ENCODE data around the gene NYAP1. TPM values are rescaled to one million over a fixed set of nuclear protein-coding genes. Genes with fewer than 3 reads are reported as not detected.

NYAP1 gene
- polyA plus RNA-seq, 2 donors = 0.32 to 1.3 TPM

DNA sequence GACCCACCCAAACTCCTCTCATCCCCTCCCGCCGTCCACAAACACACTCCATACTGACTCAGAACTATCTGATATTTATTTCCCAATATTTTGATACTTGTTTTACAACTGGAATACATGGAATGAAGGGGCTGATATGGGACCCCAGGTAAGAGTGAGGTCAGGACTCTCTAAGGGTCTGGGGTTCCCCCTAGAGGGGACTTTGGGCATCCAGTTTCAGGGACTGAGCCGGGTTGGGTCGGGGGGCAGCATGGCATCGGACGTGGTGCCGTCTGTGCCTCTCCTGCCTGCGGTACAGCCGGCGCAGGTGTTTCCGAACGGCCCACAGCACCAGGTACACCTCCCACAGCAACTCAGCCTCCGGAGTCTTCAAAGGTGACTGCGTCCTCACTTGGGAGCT lies 27.2 kb upstream of the NYAP1 start:
- H3K36me3 ChIP-seq (ENCODE audit: control insufficient read depth in 2 of 2, insufficient read depth in 2 of 2, low read length in 1 of 2) = peaks cover 0 to 2% of the 10 kb centered on the region in 2 donors
- 89 to 93% methylated on average over 14 of the region's 14 CpGs for WGBS, 2 donors

DNA sequence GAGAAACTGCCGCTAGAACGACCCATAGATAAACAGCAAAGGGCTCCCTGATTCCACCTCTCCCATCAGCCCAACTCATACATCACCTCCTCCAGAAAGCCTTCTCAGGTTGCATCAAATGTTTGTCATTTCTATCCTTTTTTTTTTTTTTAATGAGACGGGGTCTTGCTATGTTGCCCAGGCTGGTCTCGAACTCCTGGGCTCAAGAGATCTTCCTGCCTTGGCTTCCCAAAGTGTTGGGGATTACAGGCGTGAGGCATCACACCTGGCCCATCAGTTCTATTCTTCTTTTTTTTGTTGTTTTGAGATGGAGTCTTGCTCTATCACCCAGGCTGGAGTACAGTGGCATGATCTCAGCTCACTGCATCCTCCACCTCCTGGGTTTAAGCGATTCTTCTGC lies 26.7 kb upstream of the NYAP1 start:
- H3K27me3 ChIP-seq (ENCODE audit: control insufficient read depth in 1 of 2, insufficient read depth in 2 of 2, low read length in 2 of 2) = no peaks in the 10 kb centered on the region
- WGBS, 2 donors = 92 to 94% methylated on average over 6 of the region's 6 CpGs

More for the DNA sequence above, 27.2 kb upstream of the NYAP1 start:
- H3K4me1 ChIP-seq (ENCODE audit: control insufficient read depth in 2 of 2, insufficient read depth in 2 of 2, low read length in 1 of 2) = no peaks in the 10 kb centered on the region
- no peak overlapping the region for H3K4me3 ChIP-seq (ENCODE audit: low read depth in 1 of 2, low read length in 2 of 2)
- H3K27ac ChIP-seq (ENCODE audit: low read depth in 2 of 2, low read length in 1 of 2) = no peak overlapping the region
- H3K27me3 ChIP-seq (ENCODE audit: control insufficient read depth in 1 of 2, insufficient read depth in 2 of 2, low read length in 2 of 2) = no peaks in the 10 kb centered on the region
- H3K9me3 ChIP-seq (ENCODE audit: control insufficient read depth in 2 of 2, insufficient read depth in 1 of 2, low read depth in 1 of 2, low read length in 1 of 2) = no peaks in the 10 kb centered on the region

DNA sequence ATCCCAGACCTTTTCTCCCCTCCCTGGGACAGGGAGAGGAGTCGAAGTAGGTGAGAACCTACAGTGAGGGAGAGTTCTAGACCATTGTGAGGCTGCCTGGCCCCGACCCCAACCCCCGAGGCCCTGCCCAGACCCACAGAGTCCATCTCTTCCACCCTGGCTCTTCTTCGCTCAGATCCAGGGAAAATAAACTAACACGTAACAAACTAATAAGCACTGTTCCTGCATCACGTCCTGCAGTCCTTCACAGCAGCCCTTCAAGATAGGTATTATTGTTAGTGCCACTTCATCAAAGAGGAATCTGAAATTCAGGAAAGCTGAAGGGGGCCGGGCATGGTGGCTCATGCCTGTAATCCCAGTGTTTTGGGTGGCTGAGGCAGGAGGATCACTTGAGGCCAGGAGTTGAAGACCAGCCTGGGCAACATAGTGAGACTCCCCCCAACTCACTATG lies 19.5 kb upstream of the NYAP1 start, which contains the start of gene SPACDR:
SPACDR (minus strand) TSS at position 51 of the 451 bp plus-strand sequence. CDS start 235 bp downstream, outside the sequence.
- Histone ChIP-seq H3K27ac (ENCODE audit: low read depth in 2 of 2, low read length in 1 of 2) (peak within 1 kb of the TSS in 1 of 2 donors; percentile 53), H3K27me3 (ENCODE audit: control insufficient read depth in 1 of 2, insufficient read depth in 2 of 2, low read length in 2 of 2) (no peaks in the 10 kb centered on the region), H3K4me1 (ENCODE audit: control insufficient read depth in 2 of 2, insufficient read depth in 2 of 2, low read length in 1 of 2) (peaks cover 0 to 3% of the 10 kb centered on the region in 2 donors), H3K9me3 (ENCODE audit: control insufficient read depth in 2 of 2, insufficient read depth in 1 of 2, low read depth in 1 of 2, low read length in 1 of 2) (no peaks in the 10 kb centered on the region), H3K36me3 (ENCODE audit: control insufficient read depth in 2 of 2, insufficient read depth in 2 of 2, low read length in 1 of 2) (peaks cover 0 to 6% of the 10 kb centered on the region in 2 donors), H3K4me3 (ENCODE audit: low read depth in 1 of 2, low read length in 2 of 2) (no peak within 1 kb of the TSS)
- WGBS, 2 donors = 89% methylated on average over 7 of the region's 7 CpGs

More for the DNA sequence above, 26.7 kb upstream of the NYAP1 start:
- Histone ChIP-seq H3K27ac (ENCODE audit: low read depth in 2 of 2, low read length in 1 of 2) (no peak overlapping the region), H3K36me3 (ENCODE audit: control insufficient read depth in 2 of 2, insufficient read depth in 2 of 2, low read length in 1 of 2) (peaks cover 0 to 2% of the 10 kb centered on the region in 2 donors), H3K4me1 (ENCODE audit: control insufficient read depth in 2 of 2, insufficient read depth in 2 of 2, low read length in 1 of 2) (no peaks in the 10 kb centered on the region), H3K9me3 (ENCODE audit: control insufficient read depth in 2 of 2, insufficient read depth in 1 of 2, low read depth in 1 of 2, low read length in 1 of 2) (no peaks in the 10 kb centered on the region), H3K4me3 (ENCODE audit: low read depth in 1 of 2, low read length in 2 of 2) (no peak overlapping the region)

DNA sequence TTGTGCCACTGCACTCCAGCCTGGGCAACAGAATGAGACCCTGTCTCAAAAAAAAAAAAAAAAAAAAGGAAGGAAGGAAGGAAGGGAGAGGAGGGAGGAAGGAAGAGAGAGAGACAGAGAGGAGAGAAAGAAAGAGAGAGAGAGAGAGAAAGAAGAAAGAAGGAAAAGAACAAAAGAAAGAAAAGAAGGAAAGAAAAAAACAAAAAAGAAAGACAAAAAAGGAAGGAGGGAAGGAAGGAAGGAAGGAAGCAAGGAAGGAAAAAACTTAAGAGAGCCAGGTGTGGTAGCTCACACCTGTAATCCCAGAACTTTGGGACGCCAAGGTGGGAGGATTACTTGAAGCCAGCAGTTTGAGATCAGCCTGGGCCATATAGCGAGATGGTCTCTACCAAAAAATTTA lies 18.9 kb upstream of the NYAP1 start:
- H3K4me3 ChIP-seq (ENCODE audit: low read depth in 1 of 2, low read length in 2 of 2) = no peak overlapping the region
- WGBS, 2 donors = 95% methylated on average over 2 of the region's 2 CpGs
- no peaks in the 10 kb centered on the region for H3K9me3 ChIP-seq (ENCODE audit: control insufficient read depth in 2 of 2, insufficient read depth in 1 of 2, low read depth in 1 of 2, low read length in 1 of 2)
- H3K27me3 ChIP-seq (ENCODE audit: control insufficient read depth in 1 of 2, insufficient read depth in 2 of 2, low read length in 2 of 2) = no peaks in the 10 kb centered on the region
- peaks cover 0 to 6% of the 10 kb centered on the region in 2 donors for H3K36me3 ChIP-seq (ENCODE audit: control insufficient read depth in 2 of 2, insufficient read depth in 2 of 2, low read length in 1 of 2)
- H3K4me1 ChIP-seq (ENCODE audit: control insufficient read depth in 2 of 2, insufficient read depth in 2 of 2, low read length in 1 of 2) = peaks cover 3 to 6% of the 10 kb centered on the region in 2 donors
- no peak overlapping the region for H3K27ac ChIP-seq (ENCODE audit: low read depth in 2 of 2, low read length in 1 of 2)

DNA sequence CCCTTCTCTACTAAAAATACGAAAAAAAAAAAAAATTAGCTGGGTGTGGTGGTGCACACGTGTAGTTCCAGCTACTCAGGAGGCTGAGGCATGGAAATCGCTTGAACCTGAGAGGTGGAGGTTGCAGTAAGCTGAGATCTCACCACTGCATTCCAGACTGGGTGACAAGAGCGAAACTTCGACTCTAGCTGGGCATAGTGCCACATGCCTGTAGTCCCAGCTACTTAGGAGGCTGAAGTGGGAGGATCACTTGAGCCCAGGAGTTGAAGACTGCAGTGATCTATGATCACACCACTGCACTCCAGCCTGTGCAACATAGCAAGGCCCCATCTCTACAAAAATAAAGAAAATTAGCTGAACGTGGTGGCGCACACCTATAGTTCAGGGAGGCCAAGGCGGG lies 18.4 kb upstream of the NYAP1 start:
- WGBS, 2 donors = 69 to 77% methylated on average over 8 of the region's 8 CpGs
- H3K27ac ChIP-seq (ENCODE audit: low read depth in 2 of 2, low read length in 1 of 2) = no peak overlapping the region
- no peak overlapping the region for H3K4me3 ChIP-seq (ENCODE audit: low read depth in 1 of 2, low read length in 2 of 2)
- no peaks in the 10 kb centered on the region for H3K27me3 ChIP-seq (ENCODE audit: control insufficient read depth in 1 of 2, insufficient read depth in 2 of 2, low read length in 2 of 2)
- no peaks in the 10 kb centered on the region for H3K9me3 ChIP-seq (ENCODE audit: control insufficient read depth in 2 of 2, insufficient read depth in 1 of 2, low read depth in 1 of 2, low read length in 1 of 2)
- H3K36me3 ChIP-seq (ENCODE audit: control insufficient read depth in 2 of 2, insufficient read depth in 2 of 2, low read length in 1 of 2) = peaks cover 0 to 6% of the 10 kb centered on the region in 2 donors
- peaks cover 3 to 6% of the 10 kb centered on the region in 2 donors for H3K4me1 ChIP-seq (ENCODE audit: control insufficient read depth in 2 of 2, insufficient read depth in 2 of 2, low read length in 1 of 2)

DNA sequence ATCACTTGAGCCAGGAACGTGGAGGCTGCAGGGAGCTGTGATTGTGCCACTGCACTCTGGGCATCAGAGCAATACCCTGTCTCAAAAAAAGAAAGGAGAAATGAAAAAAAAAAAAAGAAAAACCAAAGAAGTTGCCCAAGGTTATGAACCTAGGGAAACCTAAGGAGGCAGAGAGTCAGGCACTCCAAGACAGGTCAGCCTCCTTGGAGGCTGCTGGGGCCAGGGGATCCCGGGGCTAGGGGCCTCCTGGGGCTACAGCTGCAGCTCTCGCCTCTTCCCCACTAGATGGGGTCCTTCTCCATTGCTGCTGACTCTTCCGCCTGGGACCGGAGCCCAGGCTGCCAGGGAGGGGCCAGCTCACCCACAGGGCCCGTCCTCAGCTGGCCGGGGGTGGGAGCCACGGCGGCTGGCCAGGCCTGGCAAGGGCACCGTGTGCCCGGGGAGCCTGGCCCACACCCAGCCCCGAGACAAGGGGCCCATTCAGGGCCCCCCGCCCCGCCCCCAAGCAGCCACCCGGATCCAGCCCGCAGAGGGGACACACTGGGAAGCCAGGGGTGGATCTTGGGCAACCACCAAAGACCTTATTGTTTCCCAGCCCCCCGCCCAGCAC lies 17.9 kb upstream of the NYAP1 start:
- Histone ChIP-seq H3K27ac (ENCODE audit: low read depth in 2 of 2, low read length in 1 of 2) (peak overlapping the region in 1 of 2 donors; percentile 15), H3K27me3 (ENCODE audit: control insufficient read depth in 1 of 2, insufficient read depth in 2 of 2, low read length in 2 of 2) (no peaks in the 10 kb centered on the region), H3K9me3 (ENCODE audit: control insufficient read depth in 2 of 2, insufficient read depth in 1 of 2, low read depth in 1 of 2, low read length in 1 of 2) (no peaks in the 10 kb centered on the region), H3K4me3 (ENCODE audit: low read depth in 1 of 2, low read length in 2 of 2) (no peak overlapping the region), H3K4me1 (ENCODE audit: control insufficient read depth in 2 of 2, insufficient read depth in 2 of 2, low read length in 1 of 2) (peaks cover 3 to 8% of the 10 kb centered on the region in 2 donors), H3K36me3 (ENCODE audit: control insufficient read depth in 2 of 2, insufficient read depth in 2 of 2, low read length in 1 of 2) (peaks cover 0 to 7% of the 10 kb centered on the region in 2 donors)
- WGBS, 2 donors = 13 to 17% methylated on average over 16 to 17 of the region's 17 CpGs

DNA sequence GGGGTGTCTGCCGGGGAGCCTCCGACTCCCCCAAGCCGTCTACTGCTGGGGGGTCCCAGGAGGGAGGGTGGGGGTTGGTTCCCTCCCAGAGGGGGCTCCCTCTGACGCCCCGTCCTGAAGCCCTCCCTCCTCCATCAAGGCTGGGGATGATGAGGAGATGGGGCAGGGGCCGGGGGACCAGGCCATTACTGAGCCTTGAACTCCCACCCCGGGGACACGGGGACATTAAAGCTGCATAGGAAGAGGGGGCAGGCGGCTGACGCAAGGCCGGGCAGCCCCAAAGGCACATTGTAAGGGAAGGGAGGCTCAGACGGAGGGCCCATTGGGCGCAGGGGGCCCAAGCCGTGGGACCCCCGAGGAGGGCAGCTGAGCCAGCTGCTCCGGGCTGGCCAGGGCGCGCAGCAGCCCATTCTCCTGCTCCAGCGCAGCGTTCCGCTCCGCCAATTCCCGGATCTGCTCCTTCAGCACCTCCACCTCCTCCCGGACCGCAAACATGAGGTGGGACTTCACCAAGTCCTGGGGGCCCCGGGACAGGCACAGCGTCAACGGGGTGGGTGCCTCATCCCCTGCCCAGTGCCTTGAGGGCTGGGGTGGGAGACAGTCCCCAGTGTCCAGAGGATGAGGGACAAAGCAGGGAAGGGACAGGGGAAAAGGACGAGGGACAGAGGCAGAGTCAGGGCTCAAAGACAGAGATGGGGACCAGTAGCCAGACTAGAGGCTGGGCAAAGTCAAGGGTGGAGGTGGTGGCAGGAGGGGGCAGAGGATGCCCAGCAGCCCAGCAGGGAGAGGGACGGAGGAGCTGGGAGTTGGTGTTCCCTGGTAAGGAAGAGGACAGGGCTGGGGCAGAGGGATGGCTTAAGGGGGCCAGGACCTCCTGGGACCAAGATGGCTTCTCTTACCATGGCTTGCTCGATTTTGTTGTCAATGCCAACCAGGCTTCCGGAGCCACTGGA lies 16.8 kb upstream of the NYAP1 start:
- no peaks in the 10 kb centered on the region for H3K9me3 ChIP-seq (ENCODE audit: control insufficient read depth in 2 of 2, insufficient read depth in 1 of 2, low read depth in 1 of 2, low read length in 1 of 2)
- peak overlapping the region in 1 of 2 donors; percentile 16 for H3K27ac ChIP-seq (ENCODE audit: low read depth in 2 of 2, low read length in 1 of 2)
- H3K4me1 ChIP-seq (ENCODE audit: control insufficient read depth in 2 of 2, insufficient read depth in 2 of 2, low read length in 1 of 2) = peaks cover 3 to 10% of the 10 kb centered on the region in 2 donors
- no peaks in the 10 kb centered on the region for H3K27me3 ChIP-seq (ENCODE audit: control insufficient read depth in 1 of 2, insufficient read depth in 2 of 2, low read length in 2 of 2)
- peaks cover 0 to 10% of the 10 kb centered on the region in 2 donors for H3K36me3 ChIP-seq (ENCODE audit: control insufficient read depth in 2 of 2, insufficient read depth in 2 of 2, low read length in 1 of 2)
- WGBS, 2 donors = 68 to 76% methylated on average over 31 to 32 of the region's 32 CpGs
- no peak overlapping the region for H3K4me3 ChIP-seq (ENCODE audit: low read depth in 1 of 2, low read length in 2 of 2)

DNA sequence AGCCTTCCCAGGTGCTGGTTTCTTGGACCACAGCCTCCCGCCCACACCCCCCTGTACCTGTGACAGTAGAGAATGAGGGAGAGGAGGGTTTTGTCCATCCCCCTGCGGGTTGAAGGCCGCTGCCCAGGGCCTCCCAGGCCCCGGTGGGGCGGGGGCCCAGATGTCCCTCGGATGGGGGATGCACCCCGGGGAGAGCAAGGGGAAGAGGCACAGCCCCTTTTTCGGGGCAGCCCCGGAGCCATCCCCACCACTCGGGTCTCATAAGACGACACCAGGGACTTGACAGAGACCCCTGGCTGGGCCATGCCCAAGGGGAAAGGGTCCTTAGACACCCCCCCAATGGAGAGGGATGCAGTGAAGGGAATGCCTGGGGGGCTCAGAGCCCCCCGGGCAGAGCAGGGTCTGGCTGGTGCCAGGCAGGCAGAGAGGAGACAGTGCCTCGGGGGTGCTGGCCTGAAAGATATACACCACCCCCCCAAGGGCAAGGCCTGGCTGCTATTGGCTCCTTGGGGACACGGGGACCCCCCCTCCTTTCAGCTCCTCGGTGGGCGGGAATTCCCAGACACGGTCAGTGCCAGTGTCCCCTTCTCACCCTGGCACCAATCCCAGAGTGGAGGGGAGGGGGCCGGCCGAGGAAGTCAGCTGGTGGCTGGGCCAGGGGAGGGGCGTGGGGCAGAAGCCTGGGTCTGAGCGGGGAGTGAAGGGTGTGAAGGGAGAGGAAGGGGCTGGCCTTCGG lies 15.9 kb upstream of the NYAP1 start:
- Histone ChIP-seq H3K9me3 (ENCODE audit: control insufficient read depth in 2 of 2, insufficient read depth in 1 of 2, low read depth in 1 of 2, low read length in 1 of 2) (no peaks in the 10 kb centered on the region), H3K27ac (ENCODE audit: low read depth in 2 of 2, low read length in 1 of 2) (no peak overlapping the region), H3K36me3 (ENCODE audit: control insufficient read depth in 2 of 2, insufficient read depth in 2 of 2, low read length in 1 of 2) (peaks cover 0 to 12% of the 10 kb centered on the region in 2 donors), H3K4me3 (ENCODE audit: low read depth in 1 of 2, low read length in 2 of 2) (no peak overlapping the region), H3K4me1 (ENCODE audit: control insufficient read depth in 2 of 2, insufficient read depth in 2 of 2, low read length in 1 of 2) (peaks cover 3 to 18% of the 10 kb centered on the region in 2 donors), H3K27me3 (ENCODE audit: control insufficient read depth in 1 of 2, insufficient read depth in 2 of 2, low read length in 2 of 2) (no peaks in the 10 kb centered on the region)
- 68 to 69% methylated on average over 20 to 22 of the region's 22 CpGs for WGBS, 2 donors

Measured in esophagus (tissue), 2 donors.